RPMI7951 (cell line): Measurements from ENCODE around the gene CADPS2. TPM values are rescaled to one million over a fixed set of nuclear protein-coding genes. Genes with fewer than 3 reads are reported as not detected.
"Not testable (repeated sequence)": the region's sequence is repeated elsewhere in the genome, so short reads cannot be mapped to it uniquely, and the experiment has no call there.

ENCODE experiments used
- DNase-seq: peaks from one replicate; pipeline ENCODE4 v3.0.0-alpha.2; 2012; ENCODE audit warnings: low read depth
- total RNA-seq: library from RNA; depleted of rRNA; stranded (reverse); fragments of >200 nt; shearing (Covaris generic); gene quantifications from 2 replicates; pipeline ENCODE4 v1.2.3, GENCODE V29; 2014; rRNA removed

The CADPS2 gene
- total RNA-seq, 1 experiment from 2014 or later = 1.4 TPM

- no peak for DNase-seq
Measured at GRCh38 chr7:122291189-122291588, 595.1 kb downstream of the CADPS2 start.

GRCh38 chr7:122290476-122290875, 595.8 kb downstream of the CADPS2 start:
- DNase-seq = no peak

- DNase-seq = no peak
Measured at GRCh38 chr7:122289426-122289825, 596.8 kb downstream of the CADPS2 start.

GRCh38 chr7:122284608-122285007, 601.7 kb downstream of the CADPS2 start:
- not testable (repeated sequence) for DNase-seq

DNA sequence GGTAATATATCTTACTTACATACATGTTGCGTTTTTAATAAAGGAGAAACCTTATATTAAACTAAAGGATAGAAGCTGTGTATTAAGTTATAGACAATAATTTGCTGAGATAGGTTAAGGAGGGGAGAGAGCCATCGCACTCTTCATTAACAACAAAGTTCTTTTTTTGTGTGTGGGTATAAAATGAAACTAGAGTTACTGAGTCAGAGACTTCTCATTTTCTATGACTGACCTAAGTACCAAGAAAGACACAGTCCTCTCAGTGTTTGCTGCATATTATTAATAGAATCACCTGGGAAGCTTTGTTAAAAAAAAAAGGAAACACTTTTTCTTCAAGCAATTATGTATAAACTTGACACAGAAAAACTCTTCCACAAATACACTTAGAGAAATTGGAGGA, 613.1 kb downstream of the CADPS2 start:
- DNase-seq = no peak

DNA sequence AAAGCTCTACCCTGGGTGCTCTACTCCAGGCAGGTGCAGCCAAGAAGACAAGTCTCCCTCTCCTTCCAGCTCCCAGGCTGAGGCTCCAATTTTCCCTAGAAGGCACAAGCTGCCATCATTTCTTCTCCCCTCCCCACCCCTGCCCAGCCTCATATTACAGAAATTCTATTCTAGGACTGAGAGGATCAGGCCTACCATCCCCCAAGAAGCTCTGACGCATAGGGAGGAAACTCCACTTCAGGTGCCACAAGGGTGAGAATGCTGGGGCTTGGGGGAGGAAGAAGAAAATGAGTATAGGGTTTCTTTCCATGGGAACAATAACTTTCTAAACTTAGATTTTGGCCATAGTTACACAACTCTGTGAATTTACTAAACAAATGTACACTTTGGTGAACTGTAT, 617.0 kb downstream of the CADPS2 start:
- no peak for DNase-seq

Other genes starting within 250 kb of the CADPS2 start
- gene RNF133, start 187.3 kb downstream of the CADPS2 start, total RNA-seq = not detected in 2 replicates
- gene RNF148, start 183.5 kb downstream of the CADPS2 start, total RNA-seq = not detected in 2 replicates
- gene TAS2R16, start 109.2 kb upstream of the CADPS2 start, total RNA-seq = not detected in 2 replicates